Measurements from ENCODE around the gene NPR2.

Gene NPR2

GRCh38 chr9:35858458-35858857, 67.1 kb downstream of the NPR2 start:
- DNase-seq (ENCODE audit: low read depth, low spot score) = no peak

Measured in activated CD4-positive, CD25-positive, alpha-beta regulatory T cell treated with anti-CD3 and anti-CD28 coated beads, Interleukin-2, amount 50 U/mL, for 16 hours (primary cell).